HG03066 (cell line): ENCODE measurements around the gene BNIPL.

ENCODE experiments used
- ATAC-seq: cut with Tn5 transposase; IDR thresholded peaks from one replicate; pipeline ENCODE4 v1.9.1; 2021; ENCODE audit warnings: low read depth; ENCODE audit not compliant: unreplicated experiment

The BNIPL gene

DNA sequence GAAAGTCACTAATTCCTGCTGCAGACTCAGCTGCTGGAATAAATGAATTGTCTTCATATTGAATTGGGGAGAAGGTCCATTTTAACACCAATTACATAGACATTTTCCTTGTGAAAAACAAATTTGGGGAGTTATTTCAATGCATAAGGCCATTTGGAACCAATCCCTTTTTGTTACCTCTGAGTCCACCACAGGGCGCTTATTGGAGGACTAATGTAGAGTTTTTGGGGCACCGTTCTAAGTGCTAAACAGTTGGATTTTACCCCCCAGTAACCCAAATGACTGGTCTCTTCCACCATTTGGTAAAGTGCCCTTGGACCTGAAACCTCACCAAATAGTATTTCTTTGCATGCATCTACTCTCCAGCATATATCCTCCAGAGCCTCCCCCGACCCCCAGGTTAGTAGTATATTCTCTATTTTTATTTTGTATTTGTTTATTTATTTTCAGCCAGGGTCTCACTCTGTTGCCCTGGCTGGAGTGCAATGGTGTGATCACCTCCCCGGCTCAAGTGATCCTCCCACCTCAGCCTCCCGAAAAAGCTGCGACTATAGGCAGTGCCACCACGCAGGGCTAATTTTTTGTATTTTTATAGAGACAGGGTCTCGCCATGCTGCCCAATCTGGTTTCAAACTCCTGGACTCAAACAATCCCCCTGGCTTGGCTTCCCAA, 26.6 kb upstream of the BNIPL start:
- ATAC-seq = no peak

- no peak for ATAC-seq
These were observed 26.1 kb upstream of the BNIPL start for GRCh38 chr1:151010346-151010726.

DNA sequence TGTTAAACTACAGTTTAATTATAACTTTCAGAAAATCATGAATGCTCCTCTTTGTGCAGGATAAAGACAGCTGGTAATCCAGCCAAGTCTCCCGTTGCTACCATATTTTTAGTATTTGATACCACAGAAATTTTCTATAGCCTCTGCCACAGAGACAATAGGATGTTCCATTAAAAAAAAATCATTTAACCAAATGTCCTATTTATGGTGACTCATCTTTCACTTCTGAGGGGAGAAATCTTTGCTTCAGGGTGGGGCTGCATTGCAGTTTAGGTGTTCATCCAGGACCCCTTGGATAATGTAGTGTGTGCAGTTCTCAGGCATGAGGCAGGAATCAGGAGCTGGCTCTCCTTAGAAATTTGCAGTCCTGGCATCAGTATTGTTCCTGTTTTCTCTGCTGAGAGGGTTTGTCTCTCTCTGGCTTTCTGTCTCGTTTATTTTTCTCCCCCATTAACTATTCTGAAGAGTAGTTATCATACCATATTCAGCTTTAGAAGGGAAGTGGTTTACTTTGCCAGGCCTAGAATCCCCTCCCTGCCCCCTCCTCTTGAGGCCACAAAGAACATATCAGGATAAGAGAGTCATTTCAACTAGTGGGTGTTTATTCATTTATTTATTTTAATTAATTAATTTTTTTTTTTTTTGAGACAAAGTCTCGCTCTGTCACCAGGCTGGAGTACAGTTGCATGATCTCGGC, 25.1 kb upstream of the BNIPL start:
- no peak for ATAC-seq

- ATAC-seq = no peak
These were observed 23.5 kb upstream of the BNIPL start for GRCh38 chr1:151012684-151013471.

DNA sequence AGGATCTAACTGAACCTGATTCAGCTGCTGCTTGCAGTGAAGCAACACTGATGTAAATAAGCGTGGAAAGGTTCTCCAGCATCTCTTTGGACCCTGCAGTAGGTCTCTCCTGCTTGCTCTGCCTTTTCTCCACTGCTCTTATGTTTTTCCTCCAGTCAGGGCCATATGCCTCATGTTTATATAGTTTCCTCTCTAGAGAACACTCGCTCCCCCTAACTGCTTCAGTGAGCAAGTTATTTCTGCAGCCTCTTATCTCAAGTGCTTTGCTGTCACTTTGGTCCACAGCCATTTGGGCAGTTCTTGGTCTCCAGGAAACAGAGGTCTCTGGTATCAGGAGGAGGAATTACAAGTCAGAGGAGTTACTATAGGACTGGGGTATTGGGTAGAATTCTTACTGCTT, 22.9 kb upstream of the BNIPL start:
- no peak for ATAC-seq

GRCh38 chr1:151024540-151025146, 11.7 kb upstream of the BNIPL start:
- no peak for ATAC-seq

- ATAC-seq = no peak
These were observed 9.9 kb upstream of the BNIPL start for GRCh38 chr1:151026460-151026859.

GRCh38 chr1:151032164-151032563, 4.2 kb upstream of the BNIPL start:
- no peak for ATAC-seq

GRCh38 chr1:151035167-151035566, 1.2 kb upstream of the BNIPL start:
- ATAC-seq = no peak

GRCh38 chr1:151037032-151037431, 646 bp downstream of the BNIPL start:
- no peak for ATAC-seq

- no peak for ATAC-seq
These were observed 3.1 kb downstream of the BNIPL start for GRCh38 chr1:151039521-151039920.

- ATAC-seq = no peak
These were observed 6.8 kb downstream of the BNIPL start for GRCh38 chr1:151043163-151043562.

- peak; percentile 56 for ATAC-seq
These were observed 11.2 kb downstream of the BNIPL start, which contains the start of gene C1orf56 for GRCh38 chr1:151047591-151047924. Gene C1orf56, plus strand, starts transcription at chr1:151047751. Its CDS starts 97 bp downstream, at chr1:151047848.

DNA sequence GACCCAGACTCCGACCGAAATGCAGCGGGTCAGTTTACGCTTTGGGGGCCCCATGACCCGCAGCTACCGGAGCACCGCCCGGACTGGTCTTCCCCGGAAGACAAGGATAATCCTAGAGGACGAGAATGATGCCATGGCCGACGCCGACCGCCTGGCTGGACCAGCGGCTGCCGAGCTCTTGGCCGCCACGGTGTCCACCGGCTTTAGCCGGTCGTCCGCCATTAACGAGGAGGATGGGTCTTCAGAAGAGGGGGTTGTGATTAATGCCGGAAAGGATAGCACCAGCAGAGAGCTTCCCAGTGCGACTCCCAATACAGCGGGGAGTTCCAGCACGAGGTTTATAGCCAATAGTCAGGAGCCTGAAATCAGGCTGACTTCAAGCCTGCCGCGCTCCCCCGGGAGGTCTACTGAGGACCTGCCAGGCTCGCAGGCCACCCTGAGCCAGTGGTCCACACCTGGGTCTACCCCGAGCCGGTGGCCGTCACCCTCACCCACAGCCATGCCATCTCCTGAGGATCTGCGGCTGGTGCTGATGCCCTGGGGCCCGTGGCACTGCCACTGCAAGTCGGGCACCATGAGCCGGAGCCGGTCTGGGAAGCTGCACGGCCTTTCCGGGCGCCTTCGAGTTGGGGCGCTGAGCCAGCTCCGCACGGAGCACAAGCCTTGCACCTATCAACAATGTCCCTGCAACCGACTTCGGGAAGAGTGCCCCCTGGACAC, 11.7 kb downstream of the BNIPL start:
- ATAC-seq = peak; percentile 54

DNA sequence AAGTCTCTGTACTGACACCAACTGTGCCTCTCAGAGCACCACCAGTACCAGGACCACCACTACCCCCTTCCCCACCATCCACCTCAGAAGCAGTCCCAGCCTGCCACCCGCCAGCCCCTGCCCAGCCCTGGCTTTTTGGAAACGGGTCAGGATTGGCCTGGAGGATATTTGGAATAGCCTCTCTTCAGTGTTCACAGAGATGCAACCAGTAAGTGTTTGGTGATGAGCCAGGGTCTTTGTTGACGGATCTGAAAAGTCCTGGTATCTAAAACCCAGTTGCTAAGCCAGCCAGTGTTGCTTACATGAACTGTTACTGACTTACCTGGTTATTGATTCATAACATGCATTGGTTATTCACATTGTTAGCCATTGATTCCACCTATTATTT, 12.3 kb downstream of the BNIPL start:
- ATAC-seq = no peak

DNA sequence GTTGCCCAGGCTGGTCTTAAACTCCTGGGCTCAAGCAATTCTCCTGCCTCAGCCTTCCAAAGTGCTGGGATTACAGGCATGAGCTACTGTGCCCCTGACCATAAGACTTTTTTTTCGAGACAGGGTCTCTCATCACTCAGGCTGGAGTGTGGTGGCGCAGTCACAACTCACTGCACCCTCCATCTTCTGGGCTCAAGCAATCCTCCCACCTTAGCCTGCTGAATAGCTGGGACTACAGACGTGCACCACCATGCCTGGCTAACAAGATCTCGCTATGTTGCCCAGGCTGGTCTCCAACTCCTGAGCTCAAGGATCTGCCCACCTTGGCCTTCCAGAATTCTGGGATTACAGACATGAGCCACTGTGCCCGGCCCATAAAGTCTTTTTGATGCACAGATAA, 13.1 kb downstream of the BNIPL start:
- ATAC-seq = no peak

DNA sequence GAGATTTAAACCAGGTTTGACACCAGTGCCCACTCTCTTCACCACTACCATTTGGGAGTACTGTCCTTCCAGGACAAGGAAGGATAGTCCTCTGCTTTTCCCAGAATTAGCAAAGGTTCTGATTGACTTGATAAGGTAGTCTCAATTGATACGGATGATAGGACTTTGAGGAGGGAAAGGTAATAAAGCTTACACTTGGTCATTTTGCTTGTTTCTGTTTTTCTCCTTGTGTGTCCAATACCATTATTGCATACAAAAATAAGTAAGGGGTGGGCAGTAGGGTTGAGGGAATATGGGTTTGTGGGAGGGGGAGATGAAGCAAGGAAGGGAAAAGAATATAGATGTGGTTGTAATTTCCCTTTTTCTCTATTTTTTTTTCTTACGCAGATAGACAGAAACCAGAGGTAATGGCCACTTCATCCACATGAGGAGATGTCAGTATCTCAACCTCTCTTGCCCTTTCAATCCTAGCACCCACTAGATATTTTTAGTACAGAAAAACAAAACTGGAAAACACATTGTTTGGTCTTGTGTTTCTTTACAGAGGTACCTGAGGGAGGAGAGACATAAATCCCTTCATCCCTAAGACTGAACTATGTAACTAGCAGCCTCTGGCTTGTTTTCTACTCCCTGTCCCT, 13.8 kb downstream of the BNIPL start:
- no peak for ATAC-seq

- ATAC-seq = no peak
These were observed 15.1 kb downstream of the BNIPL start for GRCh38 chr1:151051356-151052009.

DNA sequence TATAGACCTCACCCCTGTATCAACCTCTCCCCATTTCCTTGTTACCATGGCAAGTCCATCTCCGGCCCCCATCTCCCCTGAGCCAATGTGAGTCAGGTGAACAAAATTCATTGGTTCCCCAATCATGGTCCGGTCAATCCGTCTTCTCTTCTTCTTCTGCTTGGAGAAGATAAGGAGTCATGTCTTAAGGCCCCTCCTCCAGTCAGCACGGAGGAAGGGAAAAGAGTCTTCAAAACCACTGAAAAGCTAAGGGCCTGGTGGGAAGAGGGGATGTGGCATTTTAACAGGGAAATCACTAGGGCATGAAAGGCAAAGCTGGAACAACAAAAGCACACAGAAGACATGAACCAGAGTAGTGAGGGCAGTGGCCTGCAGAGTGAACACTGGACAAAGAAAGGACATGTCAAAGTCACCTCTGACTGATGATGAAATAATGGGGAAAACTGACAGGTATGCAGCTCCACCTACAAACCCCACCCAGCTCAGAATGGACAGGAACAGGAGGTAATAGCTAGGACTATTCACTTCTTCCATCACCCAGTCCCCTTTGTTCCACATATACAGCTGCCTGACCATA, 18.7 kb downstream of the BNIPL start:
- ATAC-seq = no peak
